Hepatocyte (in vitro differentiated cells): Measurements from ENCODE around the gene SLC44A1.

Source experiments
- EZH2 ChIP-seq: fragments of 200-600 bp; sonication (generic); IDR thresholded peaks from 2 replicates; pipeline ENCODE4 v1.6.1; 2016; ENCODE audit warnings: antibody characterized with exemption, mild to moderate bottlenecking, borderline replicate concordance
- EZH2phosphoT487 ChIP-seq: fragments of 200-600 bp; sonication (generic); IDR thresholded peaks from one replicate; pipeline ENCODE4 v1.6.1; 2018; ENCODE audit warnings: antibody characterized with exemption, mild to moderate bottlenecking, low read depth, moderate library complexity; ENCODE audit not compliant: unreplicated experiment, severe bottlenecking
- TF ChIP-seq, protein P1 (sequence below): fragments of 200-600 bp; sonication (generic); IDR thresholded peaks from 2 replicates; pipeline ENCODE4 v1.5.1; 2016; ENCODE audit warnings: antibody characterized with exemption, mild to moderate bottlenecking; ENCODE audit not compliant: poor library complexity

DNA sequence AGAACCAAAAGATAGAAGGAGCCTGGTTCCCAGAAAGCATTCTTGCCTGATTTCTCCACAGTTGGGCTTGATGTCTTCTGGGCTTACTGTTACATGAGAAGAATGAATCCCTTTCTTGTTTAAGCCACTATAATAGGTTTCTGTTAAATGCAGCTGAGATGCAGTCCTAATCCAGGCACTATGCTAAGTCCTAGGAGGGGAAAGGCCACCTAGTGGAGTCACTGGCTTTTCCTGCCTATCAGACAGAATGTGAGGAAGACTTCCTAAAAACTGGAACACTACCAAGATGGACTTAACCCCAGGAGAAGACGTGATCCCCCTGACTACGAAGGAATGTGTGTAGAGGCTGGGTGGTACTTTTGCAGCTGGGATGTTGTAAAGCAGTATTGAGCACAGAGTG lies 169.1 kb downstream of the SLC44A1 start:
- TF ChIP-seq, protein P1, sequence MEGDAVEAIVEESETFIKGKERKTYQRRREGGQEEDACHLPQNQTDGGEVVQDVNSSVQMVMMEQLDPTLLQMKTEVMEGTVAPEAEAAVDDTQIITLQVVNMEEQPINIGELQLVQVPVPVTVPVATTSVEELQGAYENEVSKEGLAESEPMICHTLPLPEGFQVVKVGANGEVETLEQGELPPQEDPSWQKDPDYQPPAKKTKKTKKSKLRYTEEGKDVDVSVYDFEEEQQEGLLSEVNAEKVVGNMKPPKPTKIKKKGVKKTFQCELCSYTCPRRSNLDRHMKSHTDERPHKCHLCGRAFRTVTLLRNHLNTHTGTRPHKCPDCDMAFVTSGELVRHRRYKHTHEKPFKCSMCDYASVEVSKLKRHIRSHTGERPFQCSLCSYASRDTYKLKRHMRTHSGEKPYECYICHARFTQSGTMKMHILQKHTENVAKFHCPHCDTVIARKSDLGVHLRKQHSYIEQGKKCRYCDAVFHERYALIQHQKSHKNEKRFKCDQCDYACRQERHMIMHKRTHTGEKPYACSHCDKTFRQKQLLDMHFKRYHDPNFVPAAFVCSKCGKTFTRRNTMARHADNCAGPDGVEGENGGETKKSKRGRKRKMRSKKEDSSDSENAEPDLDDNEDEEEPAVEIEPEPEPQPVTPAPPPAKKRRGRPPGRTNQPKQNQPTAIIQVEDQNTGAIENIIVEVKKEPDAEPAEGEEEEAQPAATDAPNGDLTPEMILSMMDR: peak; percentile 38
- no peak for TF ChIP-seq EZH2
- TF ChIP-seq EZH2phosphoT487: no peak
